GM18498 (cell line): Measurements from ENCODE around the gene MARCHF11.

Experiments
- ATAC-seq: cut with Tn5 transposase; IDR thresholded peaks from one replicate; pipeline ENCODE4 v1.9.1; 2021; ENCODE audit warnings: mild to moderate bottlenecking, moderate library complexity; ENCODE audit not compliant: unreplicated experiment

Gene MARCHF11

DNA sequence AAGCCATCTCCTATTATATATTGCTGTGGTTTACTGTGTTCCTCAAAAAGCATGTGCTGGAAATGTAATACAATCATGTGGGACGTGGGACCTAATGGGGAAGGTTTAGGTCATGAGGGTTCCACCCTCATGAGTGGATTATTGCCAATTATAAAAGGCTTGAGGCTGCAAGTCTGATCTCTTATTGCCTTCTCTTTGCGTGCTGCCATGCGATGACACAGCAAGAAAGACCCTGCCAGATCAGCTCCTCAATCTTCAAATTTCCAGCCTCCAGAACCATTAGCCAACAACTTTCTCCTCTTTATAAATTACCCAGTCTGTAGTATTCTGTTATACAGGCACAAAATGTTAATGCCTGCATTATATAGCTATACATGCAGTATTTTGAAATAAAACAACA lies 45.4 kb downstream of the MARCHF11 start:
- no peak for ATAC-seq

DNA sequence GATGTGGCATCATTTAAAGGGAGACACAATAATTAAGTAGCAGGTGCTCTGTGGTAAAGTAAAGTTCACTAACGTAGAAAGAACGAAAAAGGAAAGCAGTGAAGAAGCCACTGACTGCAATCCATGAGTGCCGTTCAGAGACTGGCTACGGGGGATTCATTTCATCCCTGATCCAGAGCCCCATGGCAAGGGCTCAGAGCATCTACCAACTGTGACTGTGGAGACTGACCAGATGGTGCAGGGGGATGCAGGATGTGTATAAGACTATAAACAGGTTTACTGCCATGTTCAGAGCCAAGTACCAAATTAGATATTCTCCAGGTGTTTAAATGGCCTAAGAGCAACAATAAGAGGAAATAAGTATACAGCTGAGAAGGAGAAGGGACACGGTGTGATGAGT lies 47.7 kb downstream of the MARCHF11 start:
- no peak for ATAC-seq

GRCh38 chr5:16128944-16129343 lies 50.6 kb downstream of the MARCHF11 start:
- no peak for ATAC-seq

DNA sequence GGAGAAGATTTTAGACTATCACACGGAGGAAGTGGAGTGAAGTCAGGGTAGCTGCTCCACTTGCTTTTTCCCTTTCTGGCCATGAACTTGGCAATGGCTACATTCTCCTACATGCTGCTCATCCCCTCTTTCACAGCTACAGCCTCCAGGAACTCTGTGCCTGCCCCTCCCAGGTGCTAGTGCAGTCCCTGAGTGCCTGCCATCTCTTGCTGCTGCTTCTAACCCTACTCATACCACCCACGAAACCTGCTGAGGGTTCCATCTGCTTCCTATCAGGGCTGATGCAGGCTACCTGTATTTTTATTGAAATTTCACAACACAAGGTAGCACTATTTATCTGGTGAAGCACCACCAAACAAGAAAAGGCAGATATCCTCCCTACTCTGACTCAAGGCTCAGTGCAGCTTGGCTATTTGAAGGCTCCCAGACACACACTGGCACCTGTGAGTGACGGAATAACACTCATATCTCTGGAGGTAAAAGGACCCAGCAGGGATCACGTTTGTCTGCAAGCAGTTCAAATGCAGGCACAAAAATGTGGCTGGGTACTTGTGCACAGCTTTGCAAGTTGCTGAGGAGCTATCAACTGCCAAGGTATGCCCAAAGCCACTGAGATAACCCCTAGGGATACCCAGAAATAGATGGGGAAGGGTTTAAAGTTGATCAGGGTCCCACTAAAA lies 51.6 kb downstream of the MARCHF11 start:
- ATAC-seq: no peak

GRCh38 chr5:16120579-16120978 lies 59.0 kb downstream of the MARCHF11 start:
- no peak for ATAC-seq

- ATAC-seq: no peak
Observed at GRCh38 chr5:16119790-16120189, 59.8 kb downstream of the MARCHF11 start.

DNA sequence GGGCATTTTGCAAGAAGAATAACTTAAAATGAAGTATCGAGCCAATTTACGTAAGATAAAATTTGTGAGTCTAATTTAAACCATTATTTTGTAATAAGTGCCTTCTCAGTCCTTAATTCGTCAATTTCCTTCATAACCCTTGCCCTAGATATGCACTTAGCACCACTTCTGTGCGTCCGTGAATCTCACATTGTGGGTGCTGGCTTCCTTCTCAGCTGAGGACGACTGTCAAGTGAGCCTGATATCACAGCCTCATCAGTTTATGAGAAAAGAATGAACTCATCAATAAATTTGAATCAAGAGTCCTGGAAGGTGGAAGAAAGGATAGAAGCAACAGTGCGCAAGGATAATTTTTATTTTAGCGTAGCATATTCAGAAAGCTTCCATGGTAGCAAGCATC lies 64.5 kb downstream of the MARCHF11 start:
- no peak for ATAC-seq

DNA sequence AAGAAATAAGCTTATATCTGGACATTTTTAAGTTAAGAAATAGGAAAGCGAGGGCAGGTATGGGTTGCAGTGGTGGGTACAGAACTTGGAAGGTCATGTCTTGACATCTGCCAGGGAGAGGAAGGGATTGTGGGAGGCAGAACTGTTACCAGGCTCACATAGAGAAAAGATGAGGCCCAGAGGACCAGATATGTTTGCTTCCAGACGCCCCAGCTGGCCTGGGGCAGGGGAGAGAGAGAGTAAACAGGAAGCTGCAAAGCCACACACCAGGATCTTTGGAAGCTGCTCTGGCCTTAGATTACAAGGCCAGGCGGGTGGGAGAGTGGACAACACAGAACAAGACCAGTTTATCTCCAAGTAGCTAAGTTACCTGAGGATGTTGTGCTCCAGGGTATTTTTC lies 71.2 kb downstream of the MARCHF11 start:
- ATAC-seq: no peak

DNA sequence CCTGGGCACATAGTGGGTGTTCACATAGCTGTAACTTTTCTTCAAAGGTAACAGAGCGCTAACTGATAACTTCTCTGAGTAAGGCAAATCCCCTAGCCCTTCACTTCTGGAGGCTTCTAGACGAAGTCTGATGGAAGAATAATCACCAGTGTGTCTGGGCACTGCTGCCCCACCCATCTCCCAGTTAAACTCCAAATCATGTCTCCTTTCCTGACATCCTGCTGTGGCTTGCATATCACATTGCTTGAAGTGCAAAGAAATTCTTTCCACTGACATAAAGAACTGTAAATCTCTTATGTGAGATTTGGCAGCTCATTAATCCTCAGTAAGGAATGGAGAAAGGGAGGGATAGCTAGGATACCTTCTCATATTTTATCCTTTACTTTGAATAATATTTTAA lies 74.6 kb downstream of the MARCHF11 start:
- ATAC-seq: no peak

GRCh38 chr5:16095612-16096011 lies 84.0 kb downstream of the MARCHF11 start:
- no peak for ATAC-seq

DNA sequence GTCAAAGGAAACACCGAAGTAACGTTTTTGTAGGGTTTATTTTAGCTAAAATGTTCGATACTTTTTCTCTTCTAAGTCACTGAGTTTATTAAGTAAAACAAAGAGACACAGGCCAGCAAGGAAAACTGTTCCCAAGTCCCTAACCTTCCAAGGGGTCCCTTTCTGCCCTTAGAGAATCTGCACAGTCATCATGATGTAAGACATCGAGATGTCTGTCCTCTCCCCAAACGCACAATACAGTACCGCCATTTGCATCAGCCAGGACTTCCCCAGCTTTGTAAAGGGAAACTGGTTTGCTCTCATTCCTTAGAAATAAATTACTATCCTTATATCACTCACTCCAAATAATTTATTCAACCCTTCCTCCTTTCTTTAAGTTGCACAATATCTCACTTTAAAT lies 89.3 kb downstream of the MARCHF11 start:
- no peak for ATAC-seq

DNA sequence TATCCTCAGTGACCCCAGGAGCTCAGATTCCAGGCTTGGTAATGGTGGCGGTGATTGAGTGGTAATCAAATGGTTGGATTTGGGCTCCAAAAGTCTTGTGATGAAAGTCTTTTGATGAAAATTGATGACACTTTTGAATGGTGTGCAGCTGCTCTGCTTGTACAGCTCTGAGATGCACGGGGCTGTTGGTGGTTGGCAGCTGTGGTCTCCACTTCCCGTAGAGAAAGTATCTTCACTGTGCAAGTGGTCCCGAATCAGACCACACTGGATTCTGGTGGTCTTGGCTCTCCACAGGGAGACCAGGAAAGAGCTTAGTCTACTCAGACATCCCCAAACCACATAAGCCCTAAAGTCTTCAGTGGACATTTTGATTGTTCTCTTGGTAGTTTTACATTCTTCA lies 96.6 kb downstream of the MARCHF11 start:
- ATAC-seq: no peak

DNA sequence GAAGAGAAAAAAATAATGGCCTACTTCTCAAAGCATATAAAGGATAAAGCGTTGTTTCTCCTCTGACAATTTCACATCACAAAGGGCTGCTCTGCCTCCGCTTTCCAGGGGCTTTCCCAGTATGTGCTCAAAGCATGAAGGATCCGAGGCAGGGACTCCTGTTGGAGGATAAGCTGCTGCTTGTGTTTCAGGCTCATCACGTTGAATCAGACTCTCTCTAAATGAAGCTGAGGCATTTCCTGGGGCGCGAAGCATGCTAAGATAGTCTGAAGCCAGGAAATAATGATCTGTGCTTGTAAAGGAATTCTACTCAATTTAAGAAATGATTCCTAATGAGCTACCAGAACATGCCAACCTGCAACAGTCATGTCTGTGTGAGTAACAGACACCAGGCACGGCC lies 97.5 kb downstream of the MARCHF11 start:
- ATAC-seq: no peak

DNA sequence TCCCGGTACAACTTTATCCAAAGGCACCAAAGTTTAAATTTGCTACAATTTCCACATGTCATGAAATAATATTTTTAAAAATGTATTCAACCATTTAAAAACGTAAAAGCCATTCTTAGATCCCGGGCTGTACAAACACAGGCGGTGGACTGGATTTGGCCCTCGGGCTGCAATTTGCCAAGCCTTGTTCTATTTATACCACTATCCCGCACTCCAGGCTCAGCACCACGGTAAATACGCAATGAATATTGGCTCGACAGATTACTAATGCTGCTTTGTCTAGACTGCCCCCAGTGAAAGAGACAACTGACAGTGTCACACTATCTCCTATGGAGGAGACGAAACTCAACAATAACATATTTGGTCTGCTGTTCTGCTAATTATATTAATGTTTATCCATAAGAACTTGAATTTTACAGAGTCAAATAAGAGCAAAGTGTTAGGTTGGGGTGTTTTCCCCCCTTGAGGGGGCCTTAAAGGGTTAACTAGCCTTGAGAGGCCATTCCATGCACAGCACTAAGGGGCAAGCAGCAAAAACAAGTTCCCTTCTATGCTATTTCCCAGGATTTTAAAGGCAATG lies 98.1 kb downstream of the MARCHF11 start:
- ATAC-seq: no peak

DNA sequence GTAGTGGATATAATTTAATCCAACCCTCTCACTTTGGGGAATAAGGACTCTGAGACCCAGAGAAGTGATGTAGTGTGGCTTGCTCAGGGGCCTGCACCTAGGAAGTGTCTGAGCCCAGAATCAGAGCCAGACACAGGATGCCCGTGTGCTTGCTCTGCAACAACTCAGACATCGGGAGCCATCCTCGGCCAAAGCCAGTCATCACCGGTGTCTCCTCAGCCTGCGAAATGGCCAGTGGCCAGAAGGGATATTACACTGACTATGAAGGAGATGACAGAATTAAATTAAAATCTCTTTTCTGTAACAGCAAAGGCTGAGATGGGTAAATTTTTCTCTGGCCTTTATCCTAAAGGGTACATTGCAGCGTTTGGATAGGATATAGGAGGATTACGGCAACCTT lies 102.9 kb downstream of the MARCHF11 start:
- no peak for ATAC-seq

DNA sequence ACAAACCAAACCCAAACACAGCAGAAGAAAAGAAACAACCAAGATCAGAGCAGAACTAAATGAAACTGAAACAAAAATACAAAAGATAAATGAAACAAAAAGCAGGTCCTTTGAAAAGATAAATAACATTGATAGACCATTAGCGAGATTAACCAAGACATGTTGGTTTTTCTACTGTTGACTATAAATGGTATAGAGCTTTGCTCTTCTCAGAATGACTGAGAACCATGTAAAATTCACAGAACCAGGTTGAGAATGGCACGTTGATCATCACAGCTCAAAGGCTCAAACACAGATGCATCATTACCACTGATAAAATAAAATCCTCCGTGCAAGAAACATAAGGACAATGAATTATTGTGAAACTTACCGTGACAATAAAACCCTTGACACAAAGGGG lies 105.2 kb downstream of the MARCHF11 start:
- no peak for ATAC-seq

DNA sequence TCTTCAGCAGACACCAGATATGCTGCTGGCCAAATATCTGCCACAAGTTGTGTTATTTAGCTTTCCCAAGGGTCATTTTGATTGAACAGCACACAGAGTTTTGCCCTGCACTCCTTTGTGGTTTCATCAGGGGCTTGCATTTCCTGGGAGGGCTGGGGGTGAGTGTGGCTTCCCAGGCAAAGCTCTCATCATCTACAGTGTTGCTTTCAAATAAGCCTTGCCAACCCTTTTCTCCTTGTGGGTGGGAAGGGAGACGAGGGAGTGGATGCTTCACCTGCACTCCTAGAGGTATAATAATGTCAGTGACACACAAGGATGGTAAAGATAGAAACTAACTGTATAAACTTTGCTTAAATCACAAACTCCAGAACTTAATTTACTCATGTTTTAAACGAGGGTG lies 107.0 kb downstream of the MARCHF11 start:
- ATAC-seq: no peak

GRCh38 chr5:16067415-16067814 lies 112.2 kb downstream of the MARCHF11 start:
- no peak for ATAC-seq

GRCh38 chr5:16066810-16067209 lies 112.8 kb downstream of the MARCHF11 start:
- ATAC-seq: no peak

GRCh38 chr5:16066320-16066719 lies 113.3 kb downstream of the MARCHF11 start:
- ATAC-seq: no peak

- ATAC-seq: no peak
Observed at GRCh38 chr5:16065831-16066230, 113.8 kb downstream of the MARCHF11 start.

DNA sequence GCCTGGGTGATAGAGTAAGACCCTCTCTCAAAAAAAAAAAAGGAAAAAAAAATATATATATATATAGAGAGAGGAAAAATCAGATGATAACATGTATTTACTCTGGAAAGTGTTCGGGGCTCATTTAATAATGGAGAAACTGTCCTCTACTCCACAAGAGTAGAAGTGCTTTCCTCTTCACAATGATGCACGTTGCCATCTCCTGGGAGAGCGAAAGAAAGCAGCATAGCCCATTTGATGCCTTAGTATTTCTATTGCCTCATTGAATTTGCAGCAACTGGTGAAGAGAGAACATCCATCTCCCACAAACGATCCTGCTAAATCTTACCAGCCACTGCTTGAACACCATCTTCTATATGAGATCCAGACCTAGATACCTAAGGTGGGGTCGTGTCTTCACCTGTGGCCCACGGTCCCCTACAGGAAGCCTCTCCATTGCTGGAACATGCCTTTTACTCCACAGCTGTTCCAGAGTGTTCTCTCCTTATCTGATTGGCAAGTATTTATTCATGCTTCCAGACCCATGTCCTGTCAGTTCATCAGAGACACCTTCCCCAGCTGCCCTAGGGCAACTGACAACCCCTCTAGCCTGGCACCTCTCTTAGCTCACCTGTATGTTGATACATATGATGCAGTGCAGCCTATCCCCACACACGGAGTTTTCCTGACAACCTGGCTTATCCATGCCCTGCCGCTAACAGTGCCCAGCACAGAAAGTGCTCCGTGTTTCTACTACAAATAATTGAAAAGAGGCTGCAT lies 115.3 kb downstream of the MARCHF11 start:
- ATAC-seq: no peak
